ENCODE data around the gene ANTXR2. TPM values are rescaled to one million over a fixed set of nuclear protein-coding genes. Genes with fewer than 3 reads are reported as not detected.

The ANTXR2 gene
- total RNA-seq, 4 donors from 2014 or later, result 319 to 518 (median 329) TPM

DNA sequence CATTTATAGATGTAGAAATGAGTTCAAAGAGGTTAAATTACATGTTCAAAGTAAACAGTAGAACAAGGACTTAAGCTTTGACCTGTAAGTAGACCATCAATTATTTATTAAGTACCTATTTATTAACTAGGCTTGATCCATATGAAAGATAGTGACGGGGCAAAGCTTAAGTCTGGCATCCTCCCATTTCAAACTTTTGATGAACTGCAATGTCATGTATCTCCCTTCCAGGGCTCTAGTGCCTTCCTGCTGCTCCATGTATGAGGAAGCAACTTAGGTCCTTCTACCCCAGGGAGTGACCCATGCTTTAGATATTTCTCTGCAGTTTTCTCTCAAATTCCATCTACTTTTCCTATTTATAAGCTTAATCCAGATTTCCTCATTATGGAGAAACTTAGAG, 31.9 kb upstream of the ANTXR2 start:
- TF ChIP-seq EP300 (IDR thresholded peaks at IDR 0.05) (no peak), POLR2A (IDR thresholded peaks at IDR 0.05; ENCODE audit: low read depth) (no peak), POLR2AphosphoS5 (IDR thresholded peaks at IDR 0.05) (no peak)
- TF ChIP-seq, protein P1, sequence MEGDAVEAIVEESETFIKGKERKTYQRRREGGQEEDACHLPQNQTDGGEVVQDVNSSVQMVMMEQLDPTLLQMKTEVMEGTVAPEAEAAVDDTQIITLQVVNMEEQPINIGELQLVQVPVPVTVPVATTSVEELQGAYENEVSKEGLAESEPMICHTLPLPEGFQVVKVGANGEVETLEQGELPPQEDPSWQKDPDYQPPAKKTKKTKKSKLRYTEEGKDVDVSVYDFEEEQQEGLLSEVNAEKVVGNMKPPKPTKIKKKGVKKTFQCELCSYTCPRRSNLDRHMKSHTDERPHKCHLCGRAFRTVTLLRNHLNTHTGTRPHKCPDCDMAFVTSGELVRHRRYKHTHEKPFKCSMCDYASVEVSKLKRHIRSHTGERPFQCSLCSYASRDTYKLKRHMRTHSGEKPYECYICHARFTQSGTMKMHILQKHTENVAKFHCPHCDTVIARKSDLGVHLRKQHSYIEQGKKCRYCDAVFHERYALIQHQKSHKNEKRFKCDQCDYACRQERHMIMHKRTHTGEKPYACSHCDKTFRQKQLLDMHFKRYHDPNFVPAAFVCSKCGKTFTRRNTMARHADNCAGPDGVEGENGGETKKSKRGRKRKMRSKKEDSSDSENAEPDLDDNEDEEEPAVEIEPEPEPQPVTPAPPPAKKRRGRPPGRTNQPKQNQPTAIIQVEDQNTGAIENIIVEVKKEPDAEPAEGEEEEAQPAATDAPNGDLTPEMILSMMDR (IDR thresholded peaks at IDR 0.05), result no peak
- Histone ChIP-seq H3K27me3 (no peaks in the 10 kb centered on the region), H3K4me1 (no peaks in the 10 kb centered on the region), H3K4me3 (no peak overlapping the region), H3K36me3 (no peaks in the 10 kb centered on the region), H3K27ac (replicated peaks in 1 of 4) (no peak overlapping the region), H3K9me3 (peaks cover 0 to 17% (median 11%) of the 10 kb centered on the region in 4 donors)
- DNase-seq (ENCODE audit: extremely low spot score), result no peak
- intact Hi-C loops (cut with DNase I), result no loop called here
- WGBS, result 78% methylated on average over 1 of the region's 1 CpG

DNA sequence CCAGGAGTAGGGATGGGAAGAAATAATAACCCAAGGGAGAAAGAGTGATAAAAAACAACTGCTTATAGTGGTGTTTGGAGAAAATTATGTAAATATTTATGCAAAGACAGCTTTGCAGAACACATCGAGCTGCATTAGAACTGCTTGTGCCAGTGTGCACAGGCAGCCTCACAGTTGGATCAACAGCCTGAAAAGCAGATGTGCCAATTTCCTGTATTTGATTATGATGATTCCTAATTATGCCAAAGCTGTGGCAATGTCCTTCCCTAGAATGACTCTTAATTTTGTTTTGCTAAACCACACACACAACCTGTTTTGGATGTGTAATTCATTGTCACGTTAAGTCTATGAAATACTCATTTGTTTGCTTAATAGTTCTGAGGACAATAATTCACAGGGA, 30.6 kb upstream of the ANTXR2 start:
- intact Hi-C loops (cut with DNase I), result no loop called here
- WGBS, result 66% methylated on average over 2 of the region's 2 CpGs
- no peak overlapping the region for H3K27ac ChIP-seq (replicated peaks in 1 of 4)

DNA sequence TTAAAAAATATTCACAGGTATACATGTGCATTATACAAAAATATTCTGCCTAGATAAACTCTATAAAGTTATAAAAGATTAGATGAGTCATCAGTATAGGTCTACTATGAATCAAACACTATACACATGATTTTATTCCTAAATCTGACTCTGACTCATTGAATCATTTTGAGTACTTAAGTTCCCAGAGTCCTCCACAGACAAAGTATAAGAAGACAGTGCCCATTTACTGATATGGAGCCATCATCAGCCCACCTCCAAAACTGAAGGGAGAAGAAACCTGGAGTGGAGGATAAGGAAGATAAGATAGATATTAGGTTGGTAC, 28.7 kb upstream of the ANTXR2 start:
- Histone ChIP-seq H3K27me3 (no peaks in the 10 kb centered on the region), H3K4me3 (no peak overlapping the region), H3K9me3 (peaks cover 0 to 6% (median 0%) of the 10 kb centered on the region in 4 donors), H3K27ac (replicated peaks in 1 of 4) (no peak overlapping the region), H3K4me1 (peaks cover 10 to 16% (median 15%) of the 10 kb centered on the region in 4 donors), H3K36me3 (no peaks in the 10 kb centered on the region)
- no peak for TF ChIP-seq POLR2AphosphoS5 (IDR thresholded peaks at IDR 0.05)
- TF ChIP-seq, protein P1 (IDR thresholded peaks at IDR 0.05), result no peak
- TF ChIP-seq EP300 (IDR thresholded peaks at IDR 0.05), result no peak
- TF ChIP-seq POLR2A (IDR thresholded peaks at IDR 0.05; ENCODE audit: low read depth), result no peak
- intact Hi-C loops (cut with DNase I), result no loop called here
- no peak for DNase-seq (ENCODE audit: extremely low spot score)

More for the DNA sequence above, 30.6 kb upstream of the ANTXR2 start:
- no peak for DNase-seq (ENCODE audit: extremely low spot score)
- H3K36me3 ChIP-seq, result no peaks in the 10 kb centered on the region
- peaks cover 0 to 17% (median 11%) of the 10 kb centered on the region in 4 donors for H3K9me3 ChIP-seq
- no peaks in the 10 kb centered on the region for H3K27me3 ChIP-seq
- H3K4me1 ChIP-seq, result no peaks in the 10 kb centered on the region
- TF ChIP-seq POLR2AphosphoS5 (IDR thresholded peaks at IDR 0.05), result no peak
- TF ChIP-seq, protein P1 (IDR thresholded peaks at IDR 0.05), result no peak
- no peak for TF ChIP-seq POLR2A (IDR thresholded peaks at IDR 0.05; ENCODE audit: low read depth)
- H3K4me3 ChIP-seq, result no peak overlapping the region

DNA sequence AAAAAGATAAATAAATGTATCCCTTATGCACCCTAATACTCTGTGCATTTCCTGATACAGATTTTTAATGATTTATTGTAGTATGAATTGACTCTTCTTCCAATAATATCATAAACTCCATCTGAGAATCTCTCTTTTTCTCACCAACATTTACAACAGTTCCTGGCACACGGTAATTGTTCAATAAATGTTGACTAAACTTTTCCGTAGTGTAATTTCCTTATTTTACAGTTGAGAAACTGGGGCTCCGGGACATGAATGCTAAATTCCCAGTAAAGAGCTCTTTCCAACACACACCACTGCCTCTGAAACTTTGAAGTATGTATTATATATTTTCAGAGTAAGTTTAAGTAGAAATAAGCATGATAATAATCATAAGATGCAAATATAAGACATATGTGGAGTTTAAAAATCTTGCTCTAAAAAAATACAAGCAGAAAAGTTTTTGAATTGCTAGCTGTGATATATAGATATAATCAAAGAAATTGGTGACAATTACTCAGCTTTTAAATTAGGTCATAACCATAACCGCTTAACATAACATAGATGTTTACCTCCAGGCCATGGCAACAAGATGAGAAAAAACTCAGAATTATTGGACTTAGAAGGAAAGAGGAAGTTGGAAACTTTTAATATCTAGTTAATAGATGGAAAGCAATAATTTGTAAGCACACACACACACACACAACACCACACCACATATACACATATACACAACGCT, 28.2 kb upstream of the ANTXR2 start:
- Histone ChIP-seq H3K4me3 (no peak overlapping the region), H3K9me3 (peaks cover 0 to under 1% (median 0%) of the 10 kb centered on the region in 4 donors), H3K4me1 (peaks cover 10 to 21% (median 18%) of the 10 kb centered on the region in 4 donors), H3K36me3 (no peaks in the 10 kb centered on the region), H3K27ac (replicated peaks in 1 of 4) (no peak overlapping the region), H3K27me3 (no peaks in the 10 kb centered on the region)
- WGBS, result 77% methylated on average over 5 of the region's 5 CpGs
- intact Hi-C loops (cut with DNase I), result no loop called here
- TF ChIP-seq POLR2AphosphoS5 (IDR thresholded peaks at IDR 0.05) (no peak), EP300 (IDR thresholded peaks at IDR 0.05) (no peak), POLR2A (IDR thresholded peaks at IDR 0.05; ENCODE audit: low read depth) (no peak)
- TF ChIP-seq, protein P1 (IDR thresholded peaks at IDR 0.05), result no peak
- DNase-seq (ENCODE audit: extremely low spot score), result no peak

DNA sequence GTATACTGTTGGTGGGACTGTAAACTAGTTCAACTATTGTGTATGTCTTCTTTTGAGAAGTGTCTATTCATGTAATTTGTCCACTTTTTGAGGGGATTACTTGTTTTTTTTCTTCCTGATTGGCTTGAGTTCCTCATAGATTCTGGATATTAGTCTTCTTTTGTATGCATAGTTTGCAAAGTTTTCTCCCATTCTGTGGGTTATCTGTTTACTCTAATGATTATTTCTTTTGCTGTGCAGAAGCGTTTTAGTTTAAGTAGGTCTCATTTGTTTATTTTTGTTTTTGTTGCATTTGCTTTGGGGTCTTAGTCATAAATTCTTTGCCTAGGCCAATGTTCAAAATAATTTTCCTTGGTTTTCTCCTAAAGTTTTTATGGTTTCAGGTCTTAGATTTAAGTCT, 26.6 kb upstream of the ANTXR2 start:
- Histone ChIP-seq H3K27ac (replicated peaks in 1 of 4) (no peak overlapping the region), H3K36me3 (no peaks in the 10 kb centered on the region), H3K27me3 (no peaks in the 10 kb centered on the region), H3K4me1 (peaks cover 10 to 21% (median 18%) of the 10 kb centered on the region in 4 donors), H3K4me3 (no peak overlapping the region), H3K9me3 (no peaks in the 10 kb centered on the region)
- TF ChIP-seq POLR2AphosphoS5 (IDR thresholded peaks at IDR 0.05) (no peak), EP300 (IDR thresholded peaks at IDR 0.05) (no peak), POLR2A (IDR thresholded peaks at IDR 0.05; ENCODE audit: low read depth) (no peak)
- TF ChIP-seq, protein P1 (IDR thresholded peaks at IDR 0.05), result no peak
- WGBS, result 94% methylated on average over 1 of the region's 1 CpG
- intact Hi-C loops (cut with DNase I), result no loop called here
- no peak for DNase-seq (ENCODE audit: extremely low spot score)

All from esophagus muscularis mucosa (tissue), 4 donors.